SK-N-SH (cell line): Measurements from ENCODE around the gene CLMP. TPM values are rescaled to one million over a fixed set of nuclear protein-coding genes. Genes with fewer than 3 reads are reported as not detected.

Source experiments
- CTCF ChIA-PET: fragments of 300-600, 350-600 bp; formaldehyde crosslinking; extraction: SDS; loops from one replicate; lab custom pipeline; 2021; lab: Yijun Ruan, JAX
- POLR2A ChIA-PET: fragments of 350-600 bp; sonication (Branson Sonifier 250); formaldehyde crosslinking; extraction: SDS; loops from one replicate; lab custom pipeline; 2020; ENCODE audit warnings: antibody characterized with exemption, inconsistent platforms; lab: Yijun Ruan, JAX
- DNase-seq: peaks from one replicate; pipeline ENCODE4 v3.0.0; 2012
- H2AFZ ChIP-seq: fragments of 200-600 bp; sonication (generic); 2 replicates; pipeline ENCODE4 v1.8.1; 2016; ENCODE audit warnings: antibody characterized with exemption, mild to moderate bottlenecking, low read depth
- H3F3A ChIP-seq: fragments of 200-600 bp; sonication (generic); replicated peaks from 2 replicates; pipeline ENCODE3; 2016; ENCODE audit warnings: antibody characterized with exemption, mild to moderate bottlenecking; ENCODE audit not compliant: insufficient read depth
- H3K27ac ChIP-seq, 2 experiments: fragments of 200-500 bp in 1 of 2; fragments of 200-600 bp in 1 of 2; sonication (Bioruptor generic) in 1 of 2; sonication (generic), shearing (Covaris generic) in 1 of 2; 2 replicates each; pipeline versions ENCODE4 v1.5.1 to v1.6.1; 2014 to 2016; ENCODE audit warnings: low read depth in 2 of 2, inconsistent platforms in 1 of 2, low read length in 1 of 2, mild to moderate bottlenecking in 1 of 2, mixed read lengths in 1 of 2
- H3K27me3 ChIP-seq: fragments of 200-600 bp; sonication (generic), shearing (Covaris generic); 2 replicates; pipeline ENCODE4 v1.6.1; 2016; ENCODE audit warnings: mixed run types; ENCODE audit not compliant: insufficient read depth
- H3K36me3 ChIP-seq, 2 experiments: fragments of 200-500 bp in 1 of 2; fragments of 200-600 bp in 1 of 2; sonication (Bioruptor generic) in 1 of 2; sonication (generic) in 1 of 2; replicated peaks in 1 of 2; 2 replicates each; pipeline versions ENCODE3 to v1.5.1; 2014 to 2016; ENCODE audit warnings: low read length in 1 of 2, mild to moderate bottlenecking in 1 of 2; ENCODE audit not compliant: insufficient read depth in 2 of 2, control insufficient read depth in 1 of 2
- H3K4me1 ChIP-seq, 2 experiments: fragments of 200-500 bp in 1 of 2; fragments of 200-600 bp in 1 of 2; sonication (Bioruptor generic) in 1 of 2; sonication (generic), shearing (Covaris generic) in 1 of 2; 2 replicates each; pipeline versions ENCODE4 v1.5.1 to v1.6.1; 2014 to 2016; ENCODE audit warnings: low read depth in 1 of 2, low read length in 1 of 2, mixed run types in 1 of 2; ENCODE audit not compliant: insufficient read depth in 2 of 2, control insufficient read depth in 1 of 2
- H3K4me2 ChIP-seq: fragments of 200-600 bp; sonication (generic), shearing (Covaris generic); 2 replicates; pipeline ENCODE4 v1.6.1; 2017; ENCODE audit warnings: mixed run types
- H3K4me3 ChIP-seq, 2 experiments: fragments of 200-500 bp in 1 of 2; fragments of 200-600 bp in 1 of 2; sonication (Bioruptor generic) in 1 of 2; sonication (generic), shearing (Covaris generic) in 1 of 2; 2 replicates each; pipeline versions ENCODE4 v1.5.1 to v1.8.1; 2014 to 2016; ENCODE audit warnings: low read depth in 2 of 2, inconsistent platforms in 1 of 2, low read length in 1 of 2, mild to moderate bottlenecking in 1 of 2, mixed read lengths in 1 of 2, moderate library complexity in 1 of 2
- H3K79me2 ChIP-seq: fragments of 200-600 bp; sonication (generic); 2 replicates; pipeline ENCODE4 v1.8.1; 2017; ENCODE audit warnings: mild to moderate bottlenecking; ENCODE audit not compliant: insufficient read depth
- H3K9ac ChIP-seq: fragments of 200-600 bp; sonication (generic); 2 replicates; pipeline ENCODE4 v1.6.1; 2017; ENCODE audit warnings: mixed run types
- H3K9me2 ChIP-seq: fragments of 200-600 bp; sonication (generic); 2 replicates; pipeline ENCODE4 v1.6.1; 2017; ENCODE audit warnings: mixed run types
- H3K9me3 ChIP-seq: fragments of 200-600 bp; sonication (generic); 2 replicates; pipeline ENCODE4 v1.6.1; 2017; ENCODE audit warnings: mixed run types, mild to moderate bottlenecking, moderate library complexity
- H4K20me1 ChIP-seq: fragments of 200-600 bp; sonication (generic); 2 replicates; pipeline ENCODE4 v1.6.1; 2017; ENCODE audit warnings: mild to moderate bottlenecking, mixed run types; ENCODE audit not compliant: insufficient read depth
- CTCF ChIP-seq: fragments of 200-600 bp; sonication (generic); IDR thresholded peaks from 2 replicates; pipeline ENCODE4 v1.6.1; 2017; ENCODE audit warnings: antibody characterized with exemption, mild to moderate bottlenecking, moderate library complexity
- ELF1 ChIP-seq: IDR thresholded peaks from 2 replicates; pipeline ENCODE4 v1.4.0; 2012
- EP300 ChIP-seq, 2 experiments: IDR thresholded peaks; 2 replicates each; pipeline versions ENCODE4 v1.4.0 to v1.6.1; 2012; ENCODE audit warnings: borderline replicate concordance in 1 of 2, low read depth in 1 of 2, low read length in 1 of 2
- FOXJ3 ChIP-seq: sonication (generic); formaldehyde crosslinking; IDR thresholded peaks from 2 replicates; pipeline ENCODE4 v1.5.1; 2020; ENCODE audit warnings: mild to moderate bottlenecking, missing genetic modification reagents
- FOXM1 ChIP-seq: IDR thresholded peaks from 2 replicates; pipeline ENCODE4 v1.4.0; 2012; ENCODE audit warnings: low read depth, mild to moderate bottlenecking
- GABPA ChIP-seq: IDR thresholded peaks from 2 replicates; pipeline ENCODE4 v1.4.0; 2012; ENCODE audit warnings: low read depth, mild to moderate bottlenecking
- MAX ChIP-seq: IDR thresholded peaks from 2 replicates; pipeline ENCODE4 v1.4.0; 2012; ENCODE audit warnings: low read depth
- MEF2A ChIP-seq: IDR thresholded peaks from 2 replicates; pipeline ENCODE4 v1.4.0; 2012; ENCODE audit warnings: low read depth, borderline replicate concordance
- NFIC ChIP-seq: IDR thresholded peaks from 2 replicates; pipeline ENCODE4 v1.4.0; 2012; ENCODE audit warnings: borderline replicate concordance
- PBX3 ChIP-seq: IDR thresholded peaks from 2 replicates; pipeline ENCODE4; 2012
- POLR2AphosphoS5 ChIP-seq: IDR thresholded peaks from 2 replicates; pipeline ENCODE4 v1.6.1; 2012; ENCODE audit warnings: low read depth, low read length
- RAD21 ChIP-seq: IDR thresholded peaks from 2 replicates; pipeline ENCODE4 v1.6.1; 2012; ENCODE audit warnings: mild to moderate bottlenecking, low read length
- REST ChIP-seq: IDR thresholded peaks from 2 replicates; pipeline ENCODE4 v1.6.1; 2012; ENCODE audit warnings: mild to moderate bottlenecking, low read depth, low read length, moderate library complexity
- SIN3A ChIP-seq: IDR thresholded peaks from 2 replicates; pipeline ENCODE4 v1.6.1; 2012; ENCODE audit warnings: low read depth, mild to moderate bottlenecking, low read length, moderate library complexity, borderline replicate concordance
- TAF1 ChIP-seq: IDR thresholded peaks from 2 replicates; pipeline ENCODE4 v1.6.1; 2012; ENCODE audit warnings: low read depth, mild to moderate bottlenecking, low read length, moderate library complexity, borderline replicate concordance
- TCF12 ChIP-seq: IDR thresholded peaks from 2 replicates; pipeline ENCODE4 v1.4.0; 2012
- TEAD4 ChIP-seq: IDR thresholded peaks from 2 replicates; pipeline ENCODE4 v1.4.0; 2012; ENCODE audit warnings: mild to moderate bottlenecking, borderline replicate concordance; ENCODE audit not compliant: insufficient read depth
- USF2 ChIP-seq: fragments of 150-350 bp; IDR thresholded peaks from 2 replicates; pipeline ENCODE4 v1.6.1; 2017; ENCODE audit warnings: antibody characterized with exemption, low read length, low read depth, borderline replicate concordance
- YY1 ChIP-seq: IDR thresholded peaks from 2 replicates; pipeline ENCODE4 v1.4.0; 2012; ENCODE audit warnings: low read depth, mild to moderate bottlenecking
- WGBS: methylation state at CpG from one replicate; pipeline ENCODE4 v1.1.6; 2017; ENCODE audit warnings: low lambda C conversion rate; 5-methylcytosine and 5-hydroxymethylcytosine counted together
- polyA plus RNA-seq, 3 experiments: library from polyadenylated mRNA; depleted of rRNA; stranded (reverse); fragments of >200 nt; gene quantifications; 2 replicates each; pipeline ENCODE4 v1.2.3, GENCODE V29; 2012

The CLMP gene
- polyA plus RNA-seq, 1 of the 3 experiments (the other 2 are of a cell fraction), result 61.9 TPM

- DNase-seq, result no peak
- POLR2A ChIA-PET, result interaction anchor here (0.6 kb wide), 1 partner anchor 38 kb away, joined by 3 read pairs; no protein-coding TSS in a partner anchor
- Histone ChIP-seq H3K79me2 (peaks cover 73% of the 10 kb centered on the region), H3K27me3 (no peaks in the 10 kb centered on the region), H3K4me1 (peaks cover 9 to 22% of the 10 kb centered on the region in 2 experiments), H3K9me2 (no peaks in the 10 kb centered on the region), H2AFZ (no peak overlapping the region), H3K9ac (no peak overlapping the region), H3K4me3 (no peak overlapping the region), H3K36me3 (peaks cover 0 to 15% of the 10 kb centered on the region in 2 experiments), H3F3A (peaks cover 46% of the 10 kb centered on the region), H3K27ac (no peak overlapping the region), H3K4me2 (no peak overlapping the region), H3K9me3 (no peaks in the 10 kb centered on the region), H4K20me1 (no peaks in the 10 kb centered on the region)
- 100% methylated on average over 2 of the region's 2 CpGs for WGBS
- TF ChIP-seq MEF2A (no peak), TAF1 (no peak), ELF1 (no peak), YY1 (no peak), TEAD4 (no peak), REST (no peak), EP300 (IDR thresholded peaks at IDR 0.05; ENCODE audit: borderline replicate concordance in 1 of 2, low read depth in 1 of 2, low read length in 1 of 2) (no peak), CTCF (no peak), NFIC (no peak)
- CTCF ChIA-PET, result interaction anchor here (0.5 to 1.7 kb wide), 2 partner anchors 9 to 32 kb away, joined by 3 to 7 read pairs; no protein-coding TSS in a partner anchor
Measured at GRCh38 chr11:123143921-123144320, 51.1 kb downstream of the CLMP start.

GRCh38 chr11:123143476-123143875, 51.6 kb downstream of the CLMP start:
- 91% methylated on average over 5 of the region's 5 CpGs for WGBS
- H2AFZ ChIP-seq, result no peak overlapping the region
- no peak for TF ChIP-seq RAD21
- TF ChIP-seq EP300 (IDR thresholded peaks at IDR 0.05; ENCODE audit: borderline replicate concordance in 1 of 2, low read depth in 1 of 2, low read length in 1 of 2), result no peak
- no peak for TF ChIP-seq SIN3A
- no peak for TF ChIP-seq TCF12
- TF ChIP-seq PBX3, result no peak
- TF ChIP-seq GABPA, result no peak
- no peak for TF ChIP-seq FOXM1
- no peak for TF ChIP-seq FOXJ3
- no peak for TF ChIP-seq NFIC
- TF ChIP-seq MAX, result no peak
- TF ChIP-seq TAF1, result no peak
- no peak for TF ChIP-seq POLR2AphosphoS5
- no peak for TF ChIP-seq TEAD4
- no peak for TF ChIP-seq USF2

More at GRCh38 chr11:123143476-123143875, 51.6 kb downstream of the CLMP start:
- Histone ChIP-seq H3K9me3 (no peaks in the 10 kb centered on the region), H3K36me3 (peaks cover 0 to 12% of the 10 kb centered on the region in 2 experiments), H3K27ac (no peak overlapping the region), H3K9me2 (no peaks in the 10 kb centered on the region), H3K9ac (no peak overlapping the region), H3K27me3 (no peaks in the 10 kb centered on the region), H4K20me1 (no peaks in the 10 kb centered on the region), H3K4me2 (no peak overlapping the region), H3K4me1 (peaks cover 12 to 26% of the 10 kb centered on the region in 2 experiments), H3K4me3 (no peak overlapping the region), H3K79me2 (peaks cover 69% of the 10 kb centered on the region), H3F3A (peaks cover 47% of the 10 kb centered on the region)
- CTCF ChIA-PET, result interaction anchor here (1.2 to 1.7 kb wide), 2 partner anchors 32 to 92 kb away, joined by 4 to 7 read pairs; no protein-coding TSS in a partner anchor
- POLR2A ChIA-PET, result interaction anchor here (0.7 kb wide), 1 partner anchor 52 kb away, joined by 3 read pairs; the partner anchor contains the start of gene CLMP
- DNase-seq, result no peak
